CD4-positive, alpha-beta T cell treated with Interferon gamma for 1 hour (primary cell): ENCODE measurements around the gene NUDT21.
"Not testable (repeated sequence)": the region's sequence is repeated elsewhere in the genome, so short reads cannot be mapped to it uniquely, and the experiment has no call there.

Source experiments
- DNase-seq: peaks from one replicate; pipeline ENCODE4 v3.0.0-alpha.2; 2020

Gene NUDT21

DNA sequence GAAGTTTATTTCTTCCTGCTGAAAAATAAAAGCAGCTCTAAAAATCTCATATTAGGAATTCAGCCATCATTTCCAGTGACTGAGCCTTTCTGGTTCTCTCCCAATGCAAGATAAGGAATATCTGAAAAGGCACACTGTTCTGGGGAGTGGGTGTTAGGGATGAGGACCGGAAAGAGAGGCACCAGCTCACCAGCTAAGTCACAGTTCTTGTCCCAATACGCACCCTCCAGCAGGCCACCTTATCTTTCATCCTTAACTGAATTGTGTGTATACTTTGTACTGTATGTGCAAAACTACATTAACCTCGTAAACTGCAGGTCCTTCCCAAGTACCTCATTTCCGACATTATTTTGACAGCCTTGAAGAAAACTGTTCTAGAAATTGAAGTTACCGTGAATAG, 36.8 kb downstream of the NUDT21 start:
- no peak for DNase-seq

DNA sequence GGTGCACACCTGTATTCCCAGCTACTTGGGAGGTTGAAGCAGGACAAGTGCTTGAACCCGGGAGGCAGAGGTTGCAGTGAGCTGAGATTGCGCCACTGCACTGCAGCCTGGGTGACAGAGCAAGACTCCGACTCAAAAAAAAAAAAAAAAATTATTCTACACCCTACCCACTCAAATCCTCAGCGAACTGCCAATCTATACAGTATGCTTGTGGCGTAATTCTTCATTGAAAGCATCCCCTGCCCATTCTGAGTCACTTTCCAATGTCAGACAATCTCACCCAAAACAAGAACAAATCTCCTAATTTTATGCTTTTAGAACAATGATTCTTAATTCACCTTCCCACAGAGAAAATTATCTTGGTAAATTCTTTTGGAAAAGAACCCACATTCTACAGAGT, 37.8 kb downstream of the NUDT21 start:
- no peak for DNase-seq

DNA sequence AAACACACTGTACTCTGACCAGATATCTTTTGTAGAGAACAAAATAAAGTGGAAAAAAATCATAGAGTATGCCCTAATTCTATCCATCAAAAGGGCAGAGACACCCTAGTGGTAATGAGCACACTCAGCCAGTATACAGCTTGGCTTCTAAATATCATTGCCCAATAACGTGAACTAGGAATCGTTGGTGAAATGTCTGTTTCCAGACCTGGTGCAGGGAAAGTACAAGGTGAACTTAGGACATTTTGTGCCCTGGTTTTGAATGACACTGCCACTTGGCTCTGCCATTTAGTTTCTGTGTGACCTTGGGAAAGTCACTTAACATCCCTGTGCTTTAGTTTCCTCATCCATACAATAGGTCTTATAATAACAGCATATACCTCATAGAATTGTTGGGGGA, 39.5 kb downstream of the NUDT21 start:
- no peak for DNase-seq

- no peak for DNase-seq
Observed at GRCh38 chr16:56411123-56411522, 40.0 kb downstream of the NUDT21 start.

GRCh38 chr16:56409195-56409594, 41.9 kb downstream of the NUDT21 start:
- DNase-seq: no peak

DNA sequence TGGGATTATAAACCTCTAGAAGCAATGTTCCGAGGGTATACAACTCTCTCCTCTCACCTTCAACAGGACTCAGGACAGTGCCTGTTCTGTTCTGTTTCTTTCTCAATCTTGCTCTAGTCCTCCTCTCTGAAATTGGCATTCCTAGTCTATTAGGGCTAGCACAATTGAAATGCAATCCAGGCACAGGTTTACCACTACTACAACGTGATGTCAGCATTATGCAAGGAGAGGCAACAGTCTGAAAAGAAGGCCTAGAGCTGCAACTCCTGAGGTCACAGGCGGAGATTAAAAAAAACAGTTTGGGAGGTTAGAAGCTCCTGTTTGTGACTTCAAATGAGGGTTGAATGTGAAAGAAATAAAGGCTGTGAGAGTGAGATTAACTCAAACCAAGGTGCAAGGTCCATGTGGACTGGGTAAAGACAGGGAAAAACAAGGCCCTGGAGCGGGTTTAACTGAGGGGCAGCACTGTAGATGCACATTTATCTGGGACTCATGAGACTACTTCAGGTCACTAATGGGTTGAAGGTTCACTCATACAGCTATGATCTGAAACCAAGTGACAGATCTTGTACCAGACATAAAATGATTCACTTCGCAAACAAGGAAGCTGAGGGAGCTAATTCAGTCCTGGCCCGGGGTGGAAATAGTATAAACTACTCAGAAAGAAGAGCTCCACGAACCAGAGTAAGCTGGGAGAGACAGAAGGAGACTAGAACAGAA, 42.6 kb downstream of the NUDT21 start:
- DNase-seq: no peak

DNA sequence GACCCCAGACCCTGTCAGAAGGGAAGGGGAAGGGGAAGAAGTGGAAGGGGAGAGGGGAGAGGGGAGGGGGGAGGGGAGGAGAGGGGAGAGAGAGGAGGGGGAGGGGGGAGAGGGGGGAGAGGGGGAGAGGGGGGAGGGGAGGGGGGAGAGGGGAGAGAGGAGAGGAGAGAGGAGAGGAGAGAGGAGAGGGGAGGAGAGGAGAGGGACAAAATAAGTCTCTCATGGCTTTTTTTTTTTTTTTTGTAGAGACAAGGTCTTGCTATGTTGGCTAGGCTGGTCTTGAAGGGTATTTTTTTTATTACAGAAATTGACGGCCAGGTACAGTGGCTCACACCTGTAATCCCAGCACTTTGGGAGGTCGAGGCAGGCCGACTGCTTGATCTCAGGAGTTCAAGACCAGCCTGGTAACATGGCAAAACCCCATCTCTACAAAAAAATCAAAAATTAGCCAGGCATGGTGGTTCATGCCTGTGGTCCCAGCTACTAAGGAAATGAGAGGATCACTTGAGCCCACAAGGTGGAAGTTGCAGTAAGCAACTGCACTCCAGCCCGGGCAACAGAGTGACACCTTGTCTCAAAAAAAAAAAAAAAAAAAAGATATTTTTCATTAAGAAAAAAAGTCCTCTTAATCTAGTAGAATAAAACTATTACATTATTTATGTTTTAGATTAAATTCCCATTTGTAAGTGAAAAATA, 45.0 kb downstream of the NUDT21 start:
- DNase-seq: no peak

DNA sequence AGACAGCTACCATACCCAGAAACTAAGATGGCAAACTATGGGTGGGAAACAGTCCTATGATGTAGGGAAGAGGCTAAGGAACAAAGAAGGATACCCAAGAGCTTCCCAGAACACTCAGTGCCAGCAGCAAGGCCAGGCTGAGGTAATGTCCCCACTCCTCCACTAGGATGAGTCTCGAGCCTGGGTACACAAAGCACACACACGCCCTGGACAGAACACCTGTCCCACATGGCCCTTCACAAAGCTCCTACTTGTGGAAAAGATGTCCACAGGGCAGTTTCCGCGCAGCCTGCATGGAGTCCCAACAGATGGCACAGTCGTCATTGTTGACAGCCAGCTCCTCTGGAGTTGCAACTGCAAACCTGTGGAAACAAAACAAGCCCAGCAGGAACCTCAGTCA, 49.6 kb downstream of the NUDT21 start:
- no peak for DNase-seq

- DNase-seq: no peak
Observed at GRCh38 chr16:56400458-56400857, 50.7 kb downstream of the NUDT21 start.

GRCh38 chr16:56399486-56399885, 51.6 kb downstream of the NUDT21 start:
- no peak for DNase-seq

- DNase-seq: no peak
Observed at GRCh38 chr16:56399047-56399446, 52.1 kb downstream of the NUDT21 start.

- DNase-seq: not testable (repeated sequence)
Observed at GRCh38 chr16:56396724-56397123, 54.4 kb downstream of the NUDT21 start.

DNA sequence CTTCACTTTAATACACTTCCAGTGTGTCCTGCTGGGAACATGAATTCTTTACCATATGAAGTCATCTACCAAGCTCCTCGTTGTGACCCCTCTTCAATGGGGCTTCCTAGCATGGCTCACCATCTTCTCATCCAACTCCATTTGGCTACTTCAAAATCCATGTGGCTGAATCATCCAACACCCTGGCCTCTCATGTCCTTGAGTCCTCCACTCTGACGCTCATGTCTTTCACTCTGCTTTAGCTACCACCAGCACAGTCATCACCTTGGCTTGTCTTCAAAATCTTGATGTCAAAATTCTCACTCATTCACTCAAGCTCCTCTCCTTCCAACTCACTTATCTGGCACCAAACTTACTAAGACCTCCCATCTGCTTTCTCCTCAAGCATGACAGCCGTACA, 61.6 kb downstream of the NUDT21 start:
- DNase-seq: no peak

DNA sequence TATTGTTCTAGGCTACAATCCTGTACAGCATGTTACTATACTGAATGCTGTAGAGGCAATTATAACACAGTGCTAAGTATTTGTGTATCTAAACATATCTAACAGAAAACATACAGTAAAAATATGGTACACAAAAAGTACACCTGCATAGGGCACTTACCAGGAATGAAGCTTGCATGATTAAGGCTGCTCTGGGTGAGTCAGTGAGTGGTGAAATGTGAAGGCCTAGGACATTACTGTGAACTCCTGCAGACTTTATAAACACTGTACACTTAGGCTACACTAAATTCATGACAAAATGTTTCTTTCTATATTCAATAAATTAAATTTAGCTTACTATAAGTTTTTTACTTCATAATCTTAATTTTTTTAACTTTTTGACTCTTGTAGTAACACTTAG, 62.9 kb downstream of the NUDT21 start:
- DNase-seq: no peak

- DNase-seq: no peak
Observed at GRCh38 chr16:56387396-56387795, 63.7 kb downstream of the NUDT21 start.

DNA sequence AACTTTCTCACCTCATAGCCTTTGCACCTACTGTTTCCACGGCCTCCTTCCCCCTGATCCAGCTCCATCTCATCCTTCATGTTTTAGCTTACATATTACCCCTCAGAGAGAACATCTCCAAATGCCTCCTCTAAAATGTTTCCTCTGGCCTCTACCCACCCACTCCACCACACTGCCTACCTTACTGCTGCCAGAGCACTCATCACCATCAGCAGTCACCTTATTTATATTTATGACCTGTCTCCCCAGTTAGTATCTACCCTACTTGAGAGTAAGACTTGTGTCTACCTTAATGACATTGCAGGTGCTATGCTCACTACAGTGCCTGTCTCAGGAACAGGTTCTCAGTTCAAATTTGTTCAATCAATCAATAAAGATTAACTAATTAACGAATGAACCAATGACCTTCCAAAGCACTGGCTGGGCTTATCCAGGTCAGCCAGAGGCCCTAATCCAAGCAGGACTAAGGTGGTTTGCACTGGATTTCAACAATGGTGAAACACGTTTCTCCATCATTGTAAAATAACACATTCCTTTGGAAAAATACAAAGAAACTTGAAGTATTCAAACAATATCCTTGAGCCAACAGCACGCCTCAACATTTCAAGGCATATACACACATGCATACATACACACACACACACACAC, 66.9 kb downstream of the NUDT21 start:
- no peak for DNase-seq

GRCh38 chr16:56382901-56383355, 68.2 kb downstream of the NUDT21 start:
- no peak for DNase-seq

DNA sequence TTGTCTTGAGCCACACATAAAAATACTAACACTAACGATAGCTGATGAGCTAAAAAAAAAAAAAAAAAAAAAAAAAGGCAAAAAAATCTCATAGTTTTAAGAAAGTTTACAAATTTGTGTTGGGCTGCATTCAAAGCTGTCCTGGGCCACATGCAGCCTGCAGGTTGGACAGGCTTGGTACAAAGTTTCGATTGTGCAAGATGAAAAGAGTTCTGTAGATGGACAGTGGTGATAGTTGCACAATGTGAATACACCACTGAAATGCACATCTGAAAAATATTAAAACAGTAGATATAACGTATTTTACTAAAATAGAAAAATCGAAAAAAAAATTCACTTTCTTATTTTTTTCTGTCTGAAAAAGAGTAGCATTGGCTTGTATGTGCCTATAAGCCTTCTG, 68.7 kb downstream of the NUDT21 start:
- DNase-seq: no peak

DNA sequence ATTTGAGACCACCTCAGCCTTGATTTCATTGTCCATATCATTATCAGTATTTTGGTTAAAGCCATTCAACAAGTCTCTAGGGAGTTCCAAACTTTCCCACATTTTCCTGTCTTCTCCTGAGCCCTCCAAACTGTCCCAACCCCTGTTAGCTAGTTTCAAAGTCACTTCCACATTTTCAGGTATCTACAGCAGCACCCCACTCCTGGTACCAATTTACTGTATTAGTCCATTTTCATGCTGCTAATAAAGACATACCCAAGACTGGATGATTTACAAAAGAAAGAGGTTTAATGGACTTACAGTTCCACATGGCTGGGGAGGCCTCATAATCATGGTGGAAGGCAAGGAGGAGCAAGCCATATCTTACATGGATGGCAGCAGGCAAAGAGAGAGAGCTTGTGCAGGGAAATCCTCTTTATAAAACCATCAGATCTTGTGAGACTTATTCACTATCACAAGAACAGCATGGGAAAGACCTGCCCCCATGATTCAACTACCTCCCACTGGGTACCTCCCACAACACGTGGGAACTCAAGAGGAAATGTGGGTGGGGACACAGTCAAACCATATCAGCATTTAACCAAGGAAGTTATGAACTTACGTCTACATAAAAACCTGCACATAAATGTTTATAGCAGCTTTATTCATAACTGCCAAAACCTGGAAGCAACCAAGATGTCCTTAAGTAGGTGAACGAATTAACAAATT, 70.2 kb downstream of the NUDT21 start:
- DNase-seq: not testable (repeated sequence)
